Lower leg skin (tissue), 3 donors: ENCODE results near the gene HCN4.

Experiments
- POLR2A ChIP-seq, 2 donors: fragments of 450-650 bp; IDR thresholded peaks; one replicate each; pipeline ENCODE4 v1.6.1; 2016 to 2017; ENCODE audit warnings: antibody characterized with exemption in 2 of 2, mild to moderate bottlenecking in 1 of 2, moderate library complexity in 1 of 2
- TF ChIP-seq, protein P1 (sequence below), 3 donors: fragments of 450-650 bp; IDR thresholded peaks; one replicate each; pipeline ENCODE4 v1.5.1; 2016; ENCODE audit warnings: antibody characterized with exemption in 3 of 3, mild to moderate bottlenecking in 3 of 3, moderate library complexity in 2 of 3

DNA sequence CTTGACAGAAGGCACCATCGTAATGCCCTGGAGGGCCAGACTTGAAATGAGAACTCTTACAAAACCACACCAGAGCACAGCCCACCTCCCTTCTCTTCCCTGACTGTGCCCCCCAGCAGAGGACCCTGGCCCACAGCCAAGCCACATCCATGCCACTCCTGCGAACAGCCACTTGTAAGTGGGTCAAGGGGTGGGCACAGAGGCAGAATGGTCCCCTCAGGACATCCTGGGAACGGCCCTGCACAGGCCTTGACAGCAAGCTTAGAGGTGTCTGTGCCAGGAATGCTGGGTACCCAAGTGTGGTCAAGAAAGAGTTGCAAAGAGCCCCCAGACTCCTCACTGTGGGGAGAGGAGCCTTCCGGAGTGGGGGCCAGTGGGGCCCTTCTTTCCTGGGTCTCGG is 33.3 kb downstream of the HCN4 start:
- TF ChIP-seq POLR2A (IDR thresholded peaks at IDR 0.05): no peak
- TF ChIP-seq, protein P1, sequence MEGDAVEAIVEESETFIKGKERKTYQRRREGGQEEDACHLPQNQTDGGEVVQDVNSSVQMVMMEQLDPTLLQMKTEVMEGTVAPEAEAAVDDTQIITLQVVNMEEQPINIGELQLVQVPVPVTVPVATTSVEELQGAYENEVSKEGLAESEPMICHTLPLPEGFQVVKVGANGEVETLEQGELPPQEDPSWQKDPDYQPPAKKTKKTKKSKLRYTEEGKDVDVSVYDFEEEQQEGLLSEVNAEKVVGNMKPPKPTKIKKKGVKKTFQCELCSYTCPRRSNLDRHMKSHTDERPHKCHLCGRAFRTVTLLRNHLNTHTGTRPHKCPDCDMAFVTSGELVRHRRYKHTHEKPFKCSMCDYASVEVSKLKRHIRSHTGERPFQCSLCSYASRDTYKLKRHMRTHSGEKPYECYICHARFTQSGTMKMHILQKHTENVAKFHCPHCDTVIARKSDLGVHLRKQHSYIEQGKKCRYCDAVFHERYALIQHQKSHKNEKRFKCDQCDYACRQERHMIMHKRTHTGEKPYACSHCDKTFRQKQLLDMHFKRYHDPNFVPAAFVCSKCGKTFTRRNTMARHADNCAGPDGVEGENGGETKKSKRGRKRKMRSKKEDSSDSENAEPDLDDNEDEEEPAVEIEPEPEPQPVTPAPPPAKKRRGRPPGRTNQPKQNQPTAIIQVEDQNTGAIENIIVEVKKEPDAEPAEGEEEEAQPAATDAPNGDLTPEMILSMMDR (IDR thresholded peaks at IDR 0.05): no peak
